Activated T-cell treated with anti-CD3 and anti-CD28 coated beads for 48 hours (primary cell): Measurements from ENCODE around the gene MYH1.
"Not testable (repeated sequence)": the region's sequence is repeated elsewhere in the genome, so short reads cannot be mapped to it uniquely, and the experiment has no call there.

Experiments
- DNase-seq: peaks from one replicate; pipeline ENCODE4 v3.0.0-alpha.2; 2020; ENCODE audit warnings: low read depth

The MYH1 gene

DNA sequence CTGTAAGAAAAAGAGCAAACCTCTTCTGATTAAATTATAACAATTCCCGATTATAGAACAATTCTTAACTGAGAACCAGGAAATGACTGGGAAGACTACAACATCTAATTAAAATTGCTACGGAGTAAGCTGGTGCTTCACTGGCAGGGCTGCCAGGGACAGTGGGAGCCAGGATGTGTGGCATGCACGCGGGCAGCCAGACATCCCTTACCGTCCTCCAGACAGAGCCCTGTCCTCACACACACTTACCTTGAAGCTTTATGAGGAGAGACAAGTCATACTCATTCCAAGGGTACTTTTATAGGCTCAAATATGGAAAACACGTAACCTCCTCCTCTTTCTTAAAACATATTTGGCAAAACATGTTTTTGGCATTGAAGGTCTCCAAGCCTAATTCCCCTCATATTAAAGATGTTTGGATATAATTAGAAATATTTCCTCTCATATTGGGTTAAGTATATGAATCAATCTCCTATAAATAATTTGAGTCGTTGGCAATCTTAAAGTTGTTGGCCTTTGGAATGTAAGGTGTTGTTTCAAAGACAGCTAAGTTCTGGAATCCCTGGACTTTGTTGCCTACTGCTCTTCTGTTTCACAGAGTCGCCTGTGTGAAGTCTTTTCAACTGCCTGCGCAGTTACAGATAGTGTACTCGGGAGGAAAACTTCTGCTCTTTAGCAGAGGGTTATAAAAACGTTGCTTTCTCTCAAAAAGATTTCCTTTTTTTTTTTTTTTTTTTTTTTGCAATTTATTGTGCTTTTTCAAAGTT is at the start of gene MYH1:
Gene MYH1 (minus strand): TSS at position 272 of the 767 bp plus-strand sequence. CDS start 1,900 bp downstream, outside the sequence.
- no peak for DNase-seq

DNA sequence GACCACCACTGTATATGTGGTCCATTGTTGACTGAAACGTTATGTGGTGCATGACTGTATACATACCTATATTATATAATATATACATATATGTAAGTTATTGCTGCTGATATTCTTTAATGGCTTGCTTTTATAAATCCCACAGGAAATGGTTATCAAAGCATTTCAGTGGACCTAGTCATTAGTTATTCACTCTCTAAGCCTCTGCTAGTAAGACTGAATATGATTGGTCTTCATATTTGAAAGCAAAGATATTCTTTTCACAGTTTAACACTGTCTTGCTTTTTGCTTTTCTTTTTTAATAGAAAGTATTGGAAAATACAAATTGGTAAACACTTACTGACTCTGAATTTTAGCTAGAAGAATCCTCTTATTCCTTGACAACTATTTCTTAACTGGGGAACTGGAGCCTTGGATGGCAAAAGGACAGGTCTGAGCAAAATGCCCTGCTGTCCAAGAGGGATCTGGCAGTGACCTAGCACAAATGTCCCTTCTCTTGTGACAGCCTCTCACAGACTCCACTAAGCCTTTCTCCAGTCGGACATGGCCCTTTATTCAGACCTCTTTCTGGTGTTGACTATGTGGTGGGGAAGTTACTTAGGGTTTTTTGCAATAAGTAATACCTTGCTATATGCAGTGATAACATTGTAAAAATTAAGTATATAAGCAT is 45.8 kb upstream of the MYH1 start:
- DNase-seq: no peak

DNA sequence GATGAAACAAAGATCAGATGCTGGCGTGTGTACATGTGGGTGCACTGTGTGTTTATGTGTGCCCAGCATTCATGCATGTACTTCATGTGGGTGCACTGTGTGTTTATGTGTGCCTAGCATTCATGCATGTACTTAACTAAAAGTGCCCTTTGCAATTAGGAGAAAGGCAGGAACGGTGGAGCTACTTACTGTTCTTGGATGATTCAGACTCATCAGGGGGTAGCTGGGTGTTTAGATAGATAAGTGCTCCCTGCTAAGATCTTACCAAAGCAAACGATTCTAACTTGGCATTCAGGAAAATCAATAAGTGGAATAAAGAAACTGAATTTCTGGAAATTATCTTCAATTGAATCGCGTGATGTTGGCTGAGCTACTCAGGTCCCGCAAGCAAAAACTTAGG is 39.7 kb upstream of the MYH1 start:
- no peak for DNase-seq

DNA sequence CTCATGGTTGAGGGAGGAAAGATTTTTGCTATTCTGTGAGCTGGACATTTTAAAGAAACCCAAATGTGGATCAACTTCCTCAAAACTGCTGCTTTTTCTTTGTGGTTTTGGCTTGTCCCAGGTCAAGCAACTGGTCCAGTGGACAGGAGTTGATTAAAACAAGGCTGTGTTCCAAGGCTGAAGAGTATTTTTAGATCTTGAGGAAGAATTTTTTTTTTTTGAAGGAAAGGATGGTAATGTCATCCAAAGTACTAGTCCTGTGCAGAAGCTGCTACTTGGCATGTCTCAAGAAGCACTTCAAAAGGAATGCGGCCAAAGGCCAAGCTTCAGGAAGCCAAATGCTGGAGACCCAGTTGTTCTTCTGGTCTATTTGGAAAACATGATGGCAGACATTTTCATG is 39.1 kb upstream of the MYH1 start:
- DNase-seq: no peak

DNA sequence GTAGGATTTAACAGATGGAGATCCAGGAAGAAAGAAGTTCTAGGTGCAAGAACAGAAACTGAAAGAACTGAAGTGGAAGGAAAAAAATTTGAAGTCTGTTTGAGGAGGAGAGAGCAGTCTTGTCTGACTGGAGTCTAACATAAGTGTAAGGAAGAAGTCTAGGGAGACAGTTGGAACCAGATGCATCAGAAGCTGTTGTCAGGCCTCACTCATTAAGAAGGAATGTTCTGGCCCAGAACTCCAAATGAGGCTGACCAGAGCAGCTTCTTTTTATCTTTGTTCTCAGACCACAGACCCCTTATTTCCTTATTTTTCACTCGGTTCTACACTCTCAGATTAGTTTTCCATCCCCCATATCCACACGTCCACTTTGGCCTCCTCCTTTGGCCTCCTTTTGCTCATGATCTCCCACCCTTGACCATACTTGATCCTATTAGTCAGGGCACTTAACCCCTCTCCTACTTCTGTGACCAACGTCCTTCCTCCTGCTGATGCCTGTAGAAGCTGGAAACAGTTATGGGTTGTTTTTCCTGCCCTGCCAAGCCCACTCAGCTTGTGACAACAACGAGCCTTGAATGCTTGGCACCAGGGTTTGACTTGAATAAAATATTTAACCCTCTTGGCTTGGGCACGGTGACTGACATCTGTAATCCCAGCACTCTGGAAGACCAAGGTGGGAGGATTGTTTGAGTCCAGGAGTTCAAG is 38.1 kb upstream of the MYH1 start:
- no peak for DNase-seq

DNA sequence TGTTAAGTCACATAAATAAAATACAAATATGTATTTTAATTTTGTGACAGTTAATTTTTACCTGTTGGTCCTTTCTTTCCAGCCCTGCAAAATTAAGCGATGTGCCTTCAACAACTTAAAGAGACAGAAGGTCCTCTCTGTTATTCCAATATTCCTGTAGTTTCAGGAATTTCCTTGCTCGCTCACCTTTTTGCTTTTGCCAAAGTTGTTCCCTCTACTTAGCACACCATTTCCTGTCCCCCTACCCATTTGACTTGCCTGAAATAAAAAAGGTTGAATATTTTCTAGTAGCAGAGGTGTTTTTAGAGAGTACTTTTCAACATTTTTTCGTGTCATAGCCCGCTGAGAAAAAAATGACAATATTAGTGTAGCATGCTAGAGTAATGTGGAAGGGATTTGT is 31.7 kb upstream of the MYH1 start:
- no peak for DNase-seq

DNA sequence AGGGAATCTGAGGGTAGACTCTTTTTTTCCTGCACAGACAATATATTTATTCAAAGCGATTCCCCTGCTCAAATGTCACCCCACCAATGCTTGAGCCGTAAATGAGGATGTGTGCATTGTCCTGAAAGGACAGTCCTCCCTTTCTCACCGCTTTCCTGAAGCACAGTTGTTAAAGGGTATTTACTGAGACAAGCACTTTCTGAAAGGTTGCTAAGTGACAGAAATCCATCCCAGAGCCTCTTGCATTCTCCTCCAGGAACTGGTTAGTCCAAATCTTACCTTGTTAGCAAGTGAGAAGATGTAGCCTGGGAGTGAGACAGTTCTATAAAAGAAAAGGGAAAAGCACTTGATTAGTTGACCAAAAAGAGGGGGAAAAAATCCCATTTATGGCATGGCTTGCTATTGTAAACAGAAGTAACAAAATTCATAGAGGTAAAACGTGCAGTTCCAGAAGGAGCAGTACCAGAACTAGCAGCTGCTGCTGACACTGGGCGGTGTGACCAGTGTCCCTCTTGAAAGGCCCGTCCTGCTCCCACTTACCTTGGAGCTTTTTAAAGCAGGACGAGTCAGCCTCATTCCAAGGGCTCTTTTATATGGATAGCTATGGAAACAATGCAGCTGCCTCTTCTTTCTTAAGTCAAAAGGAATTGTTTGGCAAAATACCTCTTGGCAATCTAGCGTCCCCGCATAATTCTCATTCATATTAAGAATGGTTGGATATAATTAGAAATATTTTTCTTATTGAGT is 30.9 kb upstream of the MYH1 start, which contains the start of gene MYH2:
Gene MYH2 (minus strand): TSS at position 563 of the 747 bp plus-strand sequence. CDS start 1,738 bp downstream, outside the sequence.
- no peak for DNase-seq

DNA sequence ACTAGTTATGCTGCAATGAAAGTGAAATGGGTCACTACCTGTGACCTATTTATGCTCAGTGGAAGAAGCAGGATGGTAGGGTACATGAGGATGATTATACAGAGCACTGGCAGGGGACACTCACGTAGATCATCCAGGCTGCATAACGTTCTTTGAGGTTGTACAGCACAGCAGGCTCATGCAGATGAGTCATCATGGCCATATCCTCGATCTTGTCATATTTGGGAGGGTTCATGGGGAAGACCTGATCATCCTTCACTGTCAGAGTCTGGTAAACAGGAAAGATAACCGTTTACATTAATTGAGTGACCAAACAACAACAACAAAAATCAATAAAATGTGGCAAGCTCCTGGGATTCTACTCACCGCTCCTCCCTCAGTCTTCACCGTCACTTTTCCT is 29.0 kb upstream of the MYH1 start:
- no peak for DNase-seq

DNA sequence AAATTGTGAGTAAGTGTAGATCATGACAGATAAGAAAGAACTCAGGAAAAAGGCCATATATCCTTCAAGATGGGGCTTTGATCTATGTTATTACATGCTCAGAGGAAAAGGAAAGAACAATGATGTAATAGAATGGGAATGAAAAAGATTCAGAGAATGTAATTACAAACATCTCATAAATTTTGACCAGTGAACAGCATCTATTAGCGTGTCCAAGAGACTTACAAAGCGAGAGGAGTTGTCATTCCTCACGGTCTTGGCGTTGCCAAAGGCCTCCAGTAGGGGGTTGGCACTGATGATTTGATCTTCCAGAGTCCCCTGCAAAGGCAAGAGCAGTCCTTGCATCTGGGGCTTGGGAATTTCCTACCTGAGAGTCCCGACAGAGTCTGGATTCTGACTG is 25.1 kb upstream of the MYH1 start:
- DNase-seq: not testable (repeated sequence)

DNA sequence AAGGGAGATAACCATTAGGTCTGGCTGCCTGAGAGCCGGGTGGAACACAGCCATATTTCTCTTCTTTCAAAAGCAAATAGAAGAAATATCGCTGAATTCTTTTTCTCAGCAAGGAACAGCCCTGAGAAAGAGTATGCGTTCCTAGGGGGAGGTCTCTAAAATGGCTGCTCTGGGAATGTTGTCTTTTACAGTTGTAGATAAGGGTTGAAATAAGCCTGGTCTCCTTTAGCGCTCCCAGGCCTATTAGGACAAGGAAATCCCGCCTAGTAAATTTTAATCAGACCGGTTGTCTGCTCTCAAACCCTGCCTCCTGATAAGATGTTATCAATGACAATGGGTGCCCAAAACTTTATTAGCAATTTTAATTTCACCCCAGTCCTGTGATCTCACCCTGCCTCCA is 22.8 kb upstream of the MYH1 start:
- DNase-seq: not testable (repeated sequence)

DNA sequence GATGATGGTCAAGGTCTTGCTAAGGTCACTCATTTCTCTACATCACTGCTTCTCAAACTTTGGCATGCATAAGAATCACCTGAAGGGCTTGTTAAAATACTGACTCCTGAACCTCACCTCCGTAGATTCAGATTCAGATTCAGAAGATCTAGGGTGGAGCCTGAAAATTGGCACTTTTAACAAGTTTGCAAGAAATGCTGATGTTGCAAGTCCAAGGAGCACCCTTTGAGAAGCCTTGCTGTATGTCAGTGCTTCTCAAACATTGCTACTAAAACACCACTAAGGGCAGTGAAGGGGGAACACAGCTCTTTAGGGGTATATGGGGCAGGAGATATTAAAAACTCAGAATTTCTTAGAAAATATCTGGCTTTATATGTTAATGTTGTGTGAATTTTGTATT is 13.7 kb upstream of the MYH1 start:
- DNase-seq: no peak

DNA sequence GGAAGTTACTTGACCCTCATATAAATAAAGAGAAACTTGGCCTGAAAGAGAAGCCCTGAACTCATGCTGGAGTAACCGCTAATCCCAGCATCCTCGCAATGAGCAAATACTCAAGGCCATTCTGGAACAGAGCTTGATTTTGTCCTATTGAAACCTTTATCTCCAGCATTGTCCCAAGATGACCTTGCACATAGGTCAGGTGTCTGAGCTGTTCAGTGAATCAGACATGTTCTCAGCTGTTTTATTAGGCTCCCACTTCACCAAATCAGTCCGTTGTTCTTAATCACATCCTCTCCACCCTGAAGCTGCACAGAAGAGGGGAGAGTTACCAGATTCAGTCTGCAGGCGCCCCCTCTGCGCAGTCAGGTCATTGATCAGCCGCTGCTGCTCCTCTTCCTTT is 9.1 kb upstream of the MYH1 start:
- DNase-seq: no peak

DNA sequence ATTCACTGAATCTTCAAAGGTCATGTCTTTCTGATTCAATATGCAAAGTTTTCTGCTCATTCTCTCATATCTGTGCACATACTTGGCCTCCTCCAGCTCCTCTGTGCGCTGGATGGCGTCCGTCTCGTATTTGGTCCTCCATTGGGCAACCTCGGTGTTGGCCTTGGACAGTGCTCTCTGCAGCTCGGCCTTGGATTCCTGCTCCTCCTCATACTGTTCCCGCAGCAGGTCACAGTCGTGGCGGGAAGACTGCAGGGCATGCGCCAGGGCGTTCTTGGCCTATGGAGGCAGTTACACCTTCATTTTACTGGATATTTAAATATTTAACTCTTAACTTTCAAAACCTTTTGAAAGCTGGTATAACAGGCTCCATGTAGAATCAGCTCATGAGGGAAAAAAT is 8.2 kb upstream of the MYH1 start:
- no peak for DNase-seq

DNA sequence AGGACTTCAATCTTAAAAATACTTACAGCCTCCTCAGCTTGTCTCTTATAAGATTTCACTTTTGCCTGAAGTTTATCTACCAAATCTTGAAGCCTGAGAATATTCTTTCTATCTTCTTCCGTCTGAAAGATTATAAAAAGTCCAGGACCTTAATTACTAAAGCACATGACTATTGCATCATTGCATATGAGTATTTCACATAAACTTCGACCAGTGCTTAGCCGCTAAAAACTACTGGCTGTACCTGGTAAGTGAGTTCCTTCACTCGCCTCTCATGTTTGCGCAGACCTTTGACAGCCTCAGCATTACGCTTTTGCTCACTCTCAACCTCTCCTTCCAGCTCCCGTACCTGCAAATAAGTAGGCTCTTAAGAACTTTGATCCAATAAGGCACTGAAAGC is 4.7 kb upstream of the MYH1 start:
- DNase-seq: no peak

DNA sequence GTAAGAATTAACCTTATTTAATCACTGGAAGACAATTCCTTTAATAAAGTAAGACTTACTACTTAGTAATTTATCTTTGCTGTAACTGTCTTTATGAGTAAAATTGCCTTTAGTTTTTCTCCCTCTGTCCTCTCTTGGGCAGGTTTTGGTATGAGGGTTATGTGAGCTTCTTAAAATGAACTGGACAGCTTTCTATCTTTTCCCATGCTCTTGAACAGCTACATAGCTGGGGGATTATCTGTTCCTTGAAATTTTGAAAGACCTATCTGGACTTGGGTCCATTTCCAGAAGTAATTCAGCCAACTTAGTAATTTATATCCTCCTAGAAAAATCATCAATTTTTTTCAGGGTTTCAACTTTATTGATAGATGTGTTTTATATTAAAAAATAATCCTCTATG is 3.6 kb upstream of the MYH1 start:
- no peak for DNase-seq

DNA sequence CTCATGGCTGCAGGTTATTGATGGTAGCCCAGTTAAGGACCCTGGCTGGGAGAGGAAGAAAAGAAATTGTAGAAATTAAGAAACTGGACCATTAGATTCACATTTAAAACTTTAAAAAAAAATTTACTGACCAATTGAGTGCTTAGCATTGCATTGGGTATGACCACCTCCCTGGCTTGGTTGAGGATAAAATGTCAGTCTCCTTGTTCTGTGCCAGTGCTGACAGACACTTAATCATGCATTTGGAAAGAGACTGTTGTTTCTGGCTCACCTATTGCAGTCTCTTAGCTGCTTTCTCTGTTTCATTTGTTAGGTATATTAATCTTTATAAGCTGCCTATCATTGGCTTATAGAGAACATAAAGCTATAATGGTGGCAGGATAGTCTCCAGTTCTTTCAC is 1.7 kb downstream of the MYH1 start:
- no peak for DNase-seq

DNA sequence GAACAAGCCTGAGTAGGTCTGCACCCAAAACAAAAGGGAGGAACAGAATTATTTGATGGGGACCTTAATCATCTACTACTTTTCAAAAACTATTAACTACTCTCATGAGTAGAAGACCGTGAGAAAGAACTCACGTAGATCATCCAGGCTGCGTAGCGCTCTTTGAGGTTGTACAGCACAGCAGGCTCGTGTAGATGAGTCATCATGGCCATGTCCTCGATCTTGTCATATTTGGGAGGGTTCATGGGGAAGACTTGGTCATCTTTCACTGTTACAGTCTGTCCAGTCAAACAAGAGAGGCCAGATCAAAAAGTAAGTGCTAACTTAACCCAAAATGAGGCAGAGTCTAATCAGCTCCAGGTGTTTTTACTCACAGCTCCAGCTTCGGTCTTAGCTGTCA is 2.3 kb downstream of the MYH1 start:
- no peak for DNase-seq

DNA sequence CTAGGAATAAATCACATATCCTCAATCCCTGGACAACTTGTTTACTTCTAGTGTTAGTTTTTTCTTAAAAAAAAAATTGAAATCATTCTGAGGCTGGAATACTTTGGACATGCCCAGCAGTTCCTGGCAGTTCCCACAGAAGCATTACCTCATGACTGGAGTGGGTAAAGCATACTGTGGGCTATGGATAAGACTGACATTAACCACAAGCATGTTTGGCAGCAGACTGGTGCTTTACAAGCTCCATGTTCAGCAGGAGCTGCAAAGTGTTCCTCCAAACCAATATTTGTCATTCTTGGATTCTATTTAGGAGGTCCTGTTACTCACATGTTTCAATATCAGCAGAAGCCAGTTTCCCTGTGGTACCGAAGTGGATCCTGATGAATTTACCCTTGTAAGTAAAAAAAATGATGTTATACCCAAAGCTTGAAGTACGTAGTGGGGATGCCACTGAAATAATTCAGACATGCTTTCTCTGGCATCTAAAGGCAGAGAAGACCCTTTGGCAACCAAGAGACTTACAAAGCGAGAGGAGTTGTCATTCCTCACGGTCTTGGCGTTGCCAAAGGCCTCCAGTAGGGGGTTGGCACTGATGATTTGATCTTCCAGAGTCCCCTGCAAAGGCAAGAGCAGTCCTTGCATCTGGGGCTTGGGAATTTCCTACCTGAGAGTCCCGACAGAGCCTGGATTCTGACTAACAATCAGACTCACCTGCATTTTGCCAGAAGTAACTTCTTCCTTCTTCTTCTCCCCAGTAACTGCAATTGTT is 4.9 kb downstream of the MYH1 start:
- DNase-seq: no peak

DNA sequence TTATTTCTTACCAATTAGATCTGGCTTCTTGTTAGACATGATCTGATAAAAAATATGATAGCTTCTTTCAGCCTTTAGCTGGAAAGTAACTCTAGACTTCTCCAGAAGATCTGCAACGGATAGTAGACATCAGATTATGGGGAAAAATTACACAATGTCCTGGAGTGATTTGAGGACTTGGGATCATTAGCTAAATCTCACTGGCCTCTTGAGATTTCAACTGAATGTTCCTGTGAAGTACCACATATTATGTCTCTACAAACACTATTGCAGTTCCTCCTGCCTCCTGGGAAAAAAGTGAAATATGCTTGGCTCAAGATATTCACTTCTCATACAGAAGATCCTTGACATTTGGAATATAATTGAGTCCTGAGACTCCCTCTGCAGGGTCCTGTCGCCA is 5.5 kb downstream of the MYH1 start:
- no peak for DNase-seq

DNA sequence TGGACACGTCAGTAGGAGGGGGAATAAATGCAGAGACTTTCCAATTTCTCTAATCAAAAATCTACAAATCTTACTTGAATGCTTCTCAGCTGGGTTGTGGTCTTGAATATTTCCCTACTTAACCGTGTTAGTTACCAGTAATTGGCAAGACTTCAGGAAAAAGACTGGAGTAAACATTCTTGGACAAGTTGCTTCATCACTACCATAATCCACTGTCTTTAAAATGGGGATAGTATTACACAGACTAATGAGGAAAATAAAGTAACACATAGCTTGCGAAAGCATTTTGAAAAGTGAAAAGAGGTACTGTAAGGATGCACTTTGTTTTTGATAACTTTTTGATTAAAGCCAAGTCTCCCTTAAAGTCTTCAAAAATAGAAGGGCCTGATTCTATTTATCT is 18.4 kb downstream of the MYH1 start:
- DNase-seq: no peak

DNA sequence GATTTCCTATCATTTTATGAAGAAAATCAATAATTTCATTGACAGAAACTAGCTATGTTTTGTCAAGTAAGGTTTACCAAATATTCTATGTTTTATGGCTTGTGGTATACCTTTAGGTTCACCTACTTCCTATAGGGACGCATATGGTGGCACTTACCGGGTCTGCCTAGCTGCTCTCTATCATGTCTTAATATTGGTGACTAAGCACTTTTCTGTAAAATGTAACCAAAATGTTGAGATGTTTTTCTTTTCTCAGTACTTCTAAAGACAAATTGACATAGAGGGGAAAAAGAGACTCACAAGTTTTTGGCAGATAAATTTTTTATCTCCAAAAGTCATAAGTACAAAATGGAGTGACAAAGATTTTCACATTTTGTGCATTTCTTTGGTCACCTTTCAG is 26.3 kb downstream of the MYH1 start:
- DNase-seq: no peak

DNA sequence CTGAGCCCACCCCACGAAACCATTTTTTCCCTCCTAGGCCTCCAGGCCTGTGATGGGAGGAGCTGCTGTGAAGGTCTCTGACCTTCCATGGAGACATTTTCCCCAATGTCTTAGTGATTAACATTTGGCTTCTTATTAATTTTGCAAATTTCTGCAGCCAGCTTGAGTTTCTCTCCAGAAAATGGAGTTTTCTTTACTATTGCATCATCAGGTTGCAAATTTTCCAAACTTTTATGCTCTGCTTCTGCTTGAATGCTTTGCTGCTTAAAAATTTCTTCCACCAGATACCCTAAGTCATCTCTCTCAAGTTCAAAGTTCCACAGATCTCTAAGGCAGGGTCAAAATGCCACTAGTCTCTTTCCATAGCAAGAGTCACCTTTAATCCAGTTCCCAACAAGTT is 36.1 kb downstream of the MYH1 start:
- DNase-seq: no peak
